Measurements from ENCODE around the gene EIF4B.

- TF ChIP-seq CTCF (conservative IDR thresholded peaks at IDR 0.05) (no peak), EZH2 (IDR thresholded peaks at IDR 0.05; ENCODE audit: low read depth) (no peak)
Observed at GRCh38 chr12:53090105-53090504, 83.8 kb downstream of the EIF4B start.
